GM21723 (cell line): ENCODE results near the gene APOA5.

Experiments
- ATAC-seq: cut with Tn5 transposase; IDR thresholded peaks from one replicate; pipeline ENCODE4 v1.9.1; 2021; ENCODE audit warnings: mild to moderate bottlenecking, moderate library complexity; ENCODE audit not compliant: unreplicated experiment

The APOA5 gene

DNA sequence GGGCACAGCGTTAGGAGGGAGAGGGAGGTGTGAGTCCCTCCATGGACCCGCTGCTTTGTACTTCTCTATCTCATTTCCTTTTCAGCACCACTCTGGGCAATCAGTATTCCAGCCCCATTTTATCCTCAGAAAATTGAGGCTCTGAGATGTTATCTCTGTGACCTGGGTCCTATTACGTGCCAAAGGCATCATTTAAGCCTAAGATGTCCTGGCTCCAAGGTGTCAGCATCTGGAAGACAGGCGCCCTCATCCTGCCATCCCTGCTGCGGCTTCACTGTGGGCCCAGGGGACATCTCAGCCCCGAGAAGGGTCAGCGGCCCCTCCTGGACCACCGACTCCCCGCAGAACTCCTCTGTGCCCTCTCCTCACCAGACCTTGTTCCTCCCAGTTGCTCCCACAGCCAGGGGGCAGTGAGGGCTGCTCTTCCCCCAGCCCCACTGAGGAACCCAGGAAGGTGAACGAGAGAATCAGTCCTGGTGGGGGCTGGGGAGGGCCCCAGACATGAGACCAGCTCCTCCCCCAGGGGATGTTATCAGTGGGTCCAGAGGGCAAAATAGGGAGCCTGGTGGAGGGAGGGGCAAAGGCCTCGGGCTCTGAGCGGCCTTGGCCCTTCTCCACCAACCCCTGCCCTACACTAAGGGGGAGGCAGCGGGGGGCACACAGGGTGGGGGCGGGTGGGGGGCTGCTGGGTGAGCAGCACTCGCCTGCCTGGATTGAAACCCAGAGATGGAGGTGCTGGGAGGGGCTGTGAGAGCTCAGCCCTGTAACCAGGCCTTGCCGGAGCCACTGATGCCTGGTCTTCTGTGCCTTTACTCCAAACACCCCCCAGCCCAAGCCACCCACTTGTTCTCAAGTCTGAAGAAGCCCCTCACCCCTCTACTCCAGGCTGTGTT, 37.2 kb upstream of the APOA5 start:
- ATAC-seq = no peak

- ATAC-seq = no peak
These were observed 35.8 kb upstream of the APOA5 start for GRCh38 chr11:116827461-116827860.

GRCh38 chr11:116826751-116827431, 35.2 kb upstream of the APOA5 start:
- ATAC-seq = no peak

DNA sequence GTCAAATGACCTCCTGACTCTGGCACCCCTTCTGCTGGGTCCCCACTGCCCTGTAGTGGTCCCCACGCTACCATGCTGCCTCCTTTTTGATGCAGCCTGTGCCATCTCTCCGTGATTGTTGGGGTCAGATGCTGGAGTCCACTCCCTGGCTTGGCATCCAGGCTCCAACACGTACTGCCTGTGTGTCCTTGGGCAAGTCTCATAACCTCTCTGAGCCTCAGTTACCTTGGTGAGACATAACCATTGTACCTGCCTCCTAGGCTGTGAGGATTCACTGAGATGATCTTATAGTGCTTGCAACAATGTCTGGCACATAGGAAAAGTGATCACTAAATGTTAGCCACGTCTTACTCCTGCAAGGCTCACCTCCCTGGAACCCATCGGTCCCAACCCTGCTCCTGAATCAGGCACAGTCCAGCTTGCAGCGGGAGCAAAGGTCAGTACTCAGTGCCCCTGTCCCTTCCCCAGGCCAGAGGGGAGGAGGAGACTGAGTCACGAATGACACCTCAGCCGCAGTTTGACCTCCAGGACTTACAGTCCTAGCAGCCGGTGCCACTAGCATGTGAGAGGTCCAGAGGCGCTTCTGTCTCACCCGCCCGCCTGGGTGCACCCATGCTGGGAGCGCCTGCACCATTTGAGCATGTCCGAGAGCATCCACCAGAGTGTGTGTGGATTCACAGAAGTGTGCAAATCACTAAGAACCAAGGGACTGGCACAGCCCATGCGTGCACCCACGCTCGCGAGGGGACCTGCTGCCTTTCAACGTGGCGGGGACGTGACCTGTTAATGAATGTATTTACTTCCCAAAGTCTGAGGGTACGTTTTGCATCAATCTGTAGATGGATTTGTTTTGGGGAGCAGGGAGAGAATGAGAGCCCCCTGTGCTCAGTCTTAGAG, 34.4 kb upstream of the APOA5 start:
- ATAC-seq = no peak

DNA sequence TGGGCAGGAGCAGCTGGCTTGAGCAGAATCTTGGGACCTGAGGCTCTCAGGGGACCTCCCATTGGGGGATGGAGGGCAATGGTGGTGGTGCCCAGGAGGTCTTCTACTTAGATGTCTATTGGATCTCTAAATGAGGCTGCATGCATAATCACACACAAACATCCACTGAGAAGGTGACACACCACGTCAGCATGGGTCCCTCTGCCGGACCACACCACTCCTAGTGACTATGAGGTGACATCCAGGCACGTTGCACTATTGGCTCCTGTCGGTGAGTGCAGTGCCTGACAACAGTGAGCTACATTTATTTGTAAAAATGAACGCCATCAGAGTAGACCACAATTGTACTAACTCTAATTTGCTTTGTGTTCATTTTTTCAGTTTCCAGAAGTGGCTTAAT, 33.8 kb upstream of the APOA5 start:
- ATAC-seq = no peak

- ATAC-seq = no peak
These were observed 31.6 kb upstream of the APOA5 start, which contains the start of gene APOA4 for GRCh38 chr11:116823031-116823843. Gene APOA4, minus strand, starts transcription at chr11:116823304. Its CDS starts 113 bp downstream, at chr11:116823191.

GRCh38 chr11:116822575-116822974, 30.9 kb upstream of the APOA5 start:
- no peak for ATAC-seq

DNA sequence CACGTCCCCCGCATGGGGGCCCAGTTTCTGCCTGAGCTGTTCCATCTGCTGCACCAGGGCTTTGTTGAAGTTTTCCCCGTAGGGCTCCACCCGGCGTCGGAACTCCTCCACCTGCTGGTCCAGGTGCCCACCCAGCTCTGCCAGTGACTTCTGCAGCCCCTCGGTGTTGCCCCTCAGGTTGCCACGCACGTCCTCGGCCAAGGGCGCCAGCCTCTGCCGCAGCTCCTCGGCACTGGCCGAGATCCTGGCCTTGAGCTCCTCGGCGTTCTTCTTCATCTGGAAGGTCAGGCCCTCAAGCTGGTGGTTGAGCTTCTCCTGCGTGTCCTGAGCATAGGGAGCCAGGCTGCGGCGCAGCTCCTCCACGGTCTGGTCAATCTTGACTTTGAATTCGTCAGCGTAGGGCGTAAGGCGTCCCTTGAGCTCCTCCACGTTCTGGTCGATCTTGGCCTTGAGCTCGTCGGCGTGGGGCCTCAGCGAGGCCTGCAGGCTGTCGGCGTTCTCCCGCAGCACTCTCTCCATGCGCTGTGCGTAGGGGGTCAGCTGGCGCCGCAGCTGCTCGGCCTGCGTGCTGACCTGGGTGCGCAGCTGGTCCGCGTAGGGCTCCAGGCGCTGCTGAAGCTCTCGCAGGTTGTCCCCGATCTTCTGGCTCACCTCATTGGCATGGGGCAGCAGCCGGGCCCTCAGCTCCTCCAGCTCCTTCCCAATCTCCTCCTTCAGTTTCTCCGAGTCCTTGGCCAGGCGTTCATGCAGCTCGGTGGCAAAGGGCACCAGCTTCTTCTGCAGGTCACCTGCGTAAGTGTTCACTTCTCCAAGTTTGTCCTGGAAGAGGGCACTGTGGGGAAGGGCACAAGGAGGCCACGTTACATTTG, 29.6 kb upstream of the APOA5 start:
- no peak for ATAC-seq

DNA sequence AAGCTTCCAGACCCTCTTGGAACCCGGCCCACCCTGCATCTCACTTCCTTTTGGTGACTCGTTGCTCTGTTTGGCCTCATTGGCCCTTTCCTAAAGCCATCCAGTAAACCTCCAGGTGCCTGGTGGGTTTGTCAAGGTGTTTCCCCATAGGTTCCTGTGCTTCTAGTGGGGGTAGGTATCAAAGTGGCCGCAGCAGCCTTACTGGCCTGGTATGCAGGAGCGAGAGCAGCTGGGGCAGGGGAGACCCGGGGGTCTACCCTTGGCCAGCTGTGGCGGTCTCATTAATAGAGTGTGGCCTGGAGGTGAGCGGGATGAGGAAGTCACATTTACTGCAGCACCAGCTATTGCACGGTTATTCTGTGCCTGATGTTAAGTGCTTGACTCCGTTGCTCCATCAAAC, 27.4 kb upstream of the APOA5 start:
- ATAC-seq = no peak

- no peak for ATAC-seq
These were observed 22.8 kb upstream of the APOA5 start for GRCh38 chr11:116814502-116814901.

DNA sequence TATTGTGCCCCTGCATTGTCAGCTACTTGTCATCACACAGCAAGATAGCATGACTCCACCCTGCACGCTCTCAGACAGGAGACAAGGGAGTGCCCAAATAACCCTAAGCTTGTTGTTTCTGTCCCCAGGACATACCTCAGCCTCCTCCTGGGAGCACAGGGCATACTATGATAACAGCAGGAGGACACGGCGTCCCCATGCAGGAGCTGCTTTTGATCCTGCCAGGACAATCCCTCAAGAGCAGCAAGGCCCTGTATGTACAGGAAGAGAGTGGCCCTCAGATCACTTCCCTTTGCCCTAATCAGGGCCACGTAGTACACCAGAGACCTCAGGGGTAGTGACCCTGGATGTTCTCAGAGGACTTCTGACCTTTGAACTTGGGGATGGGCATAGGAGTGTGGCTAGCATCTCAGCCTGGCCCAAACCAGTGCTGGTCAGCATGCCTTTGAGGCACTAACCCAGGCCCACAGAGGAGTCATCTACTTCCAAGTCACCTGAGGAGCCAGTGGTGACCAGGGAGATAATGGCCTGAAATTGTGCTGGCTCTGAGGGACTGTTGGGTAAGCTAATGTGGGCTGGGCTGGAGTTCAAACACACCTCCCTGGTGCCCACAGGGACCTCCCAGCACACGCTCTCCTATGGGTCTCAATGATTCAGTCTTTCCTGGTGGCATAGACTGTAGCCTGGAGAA, 22.2 kb upstream of the APOA5 start:
- ATAC-seq = no peak

GRCh38 chr11:116813170-116813569, 21.5 kb upstream of the APOA5 start:
- no peak for ATAC-seq

DNA sequence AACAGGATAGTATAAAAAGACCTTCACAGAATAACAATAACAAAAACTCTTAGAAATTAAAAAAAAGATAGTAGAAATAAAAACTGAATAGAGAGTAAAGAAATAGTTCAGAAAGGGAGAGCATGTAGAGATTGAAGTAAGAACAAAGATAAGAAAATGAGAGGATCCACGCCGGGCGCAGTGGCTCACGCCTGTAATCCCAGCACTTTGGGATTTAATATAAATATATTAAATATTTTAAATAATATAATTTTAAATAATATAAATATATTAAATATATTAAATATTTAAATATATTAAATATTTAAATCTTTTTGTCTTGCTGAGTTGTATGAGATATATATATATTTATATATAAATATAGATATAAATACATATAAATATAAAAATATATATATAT, 20.4 kb upstream of the APOA5 start:
- no peak for ATAC-seq

DNA sequence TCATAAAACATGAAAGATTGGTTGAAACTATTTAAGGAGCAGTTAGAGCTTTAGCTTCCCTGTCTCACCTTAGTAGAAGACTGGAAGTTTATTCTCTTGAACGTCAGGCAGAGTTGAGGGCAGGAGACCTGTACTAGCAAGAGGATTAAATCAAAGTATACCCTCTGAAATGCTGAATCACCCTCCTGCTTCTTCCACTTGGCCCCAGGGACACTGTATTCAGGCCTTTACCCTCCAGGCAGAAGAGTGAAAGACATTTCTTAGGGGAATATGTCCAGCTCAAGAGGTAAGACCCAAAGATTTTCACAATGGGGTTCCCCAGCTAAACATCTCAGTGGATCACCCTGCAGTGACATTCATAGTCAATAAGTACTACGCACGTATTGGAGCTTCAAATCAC, 19.5 kb upstream of the APOA5 start:
- no peak for ATAC-seq

- no peak for ATAC-seq
These were observed 16.8 kb upstream of the APOA5 start for GRCh38 chr11:116808262-116809175.

DNA sequence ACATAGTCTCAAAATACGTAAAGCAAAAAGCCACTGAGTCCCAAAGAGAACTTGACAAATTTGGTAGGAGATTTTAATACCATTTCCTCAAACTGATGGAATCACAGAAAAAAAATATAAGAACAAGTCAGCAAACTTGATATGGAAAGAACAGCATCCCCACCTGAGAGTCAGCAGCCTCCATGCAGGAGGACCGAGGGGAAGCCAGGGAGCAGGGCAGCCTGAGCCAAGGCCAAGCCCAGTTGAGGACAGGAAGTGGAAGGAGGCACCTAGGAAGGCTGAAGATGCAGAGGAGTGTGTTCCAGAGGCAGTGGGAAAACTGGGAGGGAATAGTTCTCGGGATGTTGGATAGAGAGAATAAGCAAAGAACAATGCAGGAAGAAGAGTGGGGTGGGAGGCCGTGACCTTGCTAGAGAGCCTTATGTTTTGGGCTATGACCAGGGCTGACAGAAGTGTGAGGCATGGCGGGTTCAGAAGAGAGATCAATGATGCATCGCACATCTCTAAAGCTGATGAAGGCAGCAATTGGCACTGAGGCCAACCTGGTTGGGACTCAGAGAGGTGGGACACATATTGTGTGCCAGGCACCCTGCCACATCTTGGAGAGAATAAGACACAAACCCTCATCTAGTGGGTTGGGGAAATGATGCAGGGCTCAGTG, 16.1 kb upstream of the APOA5 start:
- no peak for ATAC-seq

- ATAC-seq = no peak
These were observed 12.3 kb upstream of the APOA5 start for GRCh38 chr11:116804001-116804400.
